ENCODE results near the gene TMEM250.
"Not testable (repeated sequence)": the region's sequence is repeated elsewhere in the genome, so short reads cannot be mapped to it uniquely, and the experiment has no call there.

TMEM250 gene

GRCh38 chr9:136101615-136102074 is 17.0 kb downstream of the TMEM250 start:
- H3K4me3 ChIP-seq (ENCODE audit: control insufficient read depth in 1 of 7, extremely low read depth in 1 of 7, insufficient read depth in 4 of 7, low read depth in 2 of 7, low read length in 6 of 7); POLR2A ChIA-PET; H3K9me3 ChIP-seq (ENCODE audit: control extremely low read depth in 1 of 5, control insufficient read depth in 4 of 5, insufficient read depth in 2 of 5, low read depth in 1 of 5, low read length in 4 of 5); H3K27ac ChIP-seq (ENCODE audit: insufficient read depth in 1 of 2, low read depth in 1 of 2, low read length in 2 of 2, poor library complexity in 1 of 2, severe bottlenecking in 2 of 2); DNase-seq; H3K27me3 ChIP-seq (replicated peaks in 2 of 5; ENCODE audit: control insufficient read depth in 4 of 5, insufficient read depth in 5 of 5, low read length in 4 of 5); H3K36me3 ChIP-seq (ENCODE audit: control insufficient read depth in 4 of 4, insufficient read depth in 4 of 4, low read length in 3 of 4): not testable (repeated sequence)
- peaks cover 0 to 47% (median 41%) of the 10 kb centered on the region in 4 experiments for H3K4me1 ChIP-seq (ENCODE audit: control extremely low read depth in 1 of 4, control insufficient read depth in 4 of 4, insufficient read depth in 4 of 4, low read length in 3 of 4)
- 99% methylated on average over 11 of the region's 27 CpGs for WGBS (ENCODE audit: insufficient coverage)
- CTCF ChIA-PET, result interaction anchor here (1.1 to 1.6 kb wide), 3 partner anchors 8 to 18 kb away, joined by 3 to 7 read pairs (median 4); no protein-coding TSS in a partner anchor

GRCh38 chr9:136100700-136101614 is 17.7 kb downstream of the TMEM250 start:
- no peak for DNase-seq
- H3K27ac ChIP-seq (ENCODE audit: insufficient read depth in 1 of 2, low read depth in 1 of 2, low read length in 2 of 2, poor library complexity in 1 of 2, severe bottlenecking in 2 of 2), result no peak overlapping the region
- H3K36me3 ChIP-seq (ENCODE audit: control insufficient read depth in 4 of 4, insufficient read depth in 4 of 4, low read length in 3 of 4), result no peaks in the 10 kb centered on the region
- no peaks in the 10 kb centered on the region for H3K9me3 ChIP-seq (ENCODE audit: control extremely low read depth in 1 of 5, control insufficient read depth in 4 of 5, insufficient read depth in 2 of 5, low read depth in 1 of 5, low read length in 4 of 5)
- POLR2A ChIA-PET, result no interaction called here
- peaks cover 0 to 45% (median 39%) of the 10 kb centered on the region in 4 experiments for H3K4me1 ChIP-seq (ENCODE audit: control extremely low read depth in 1 of 4, control insufficient read depth in 4 of 4, insufficient read depth in 4 of 4, low read length in 3 of 4)
- CTCF ChIA-PET, result interaction anchor here (1.1 to 1.6 kb wide), 4 partner anchors 9 to 19 kb away, joined by 3 to 7 read pairs (median 4); no protein-coding TSS in a partner anchor
- 85% methylated on average over 18 of the region's 30 CpGs for WGBS (ENCODE audit: insufficient coverage)
- H3K4me3 ChIP-seq (ENCODE audit: control insufficient read depth in 1 of 7, extremely low read depth in 1 of 7, insufficient read depth in 4 of 7, low read depth in 2 of 7, low read length in 6 of 7), result no peak overlapping the region
- no peaks in the 10 kb centered on the region for H3K27me3 ChIP-seq (replicated peaks in 2 of 5; ENCODE audit: control insufficient read depth in 4 of 5, insufficient read depth in 5 of 5, low read length in 4 of 5)

GRCh38 chr9:136099542-136099941 is 19.1 kb downstream of the TMEM250 start:
- no CpG with 5 or more reads among the region's 25 CpGs for WGBS (ENCODE audit: insufficient coverage)
- POLR2A ChIA-PET, result no interaction called here

GRCh38 chr9:136098844-136099243 is 19.8 kb downstream of the TMEM250 start:
- WGBS (ENCODE audit: insufficient coverage), result 8% methylated on average over 11 of the region's 14 CpGs
- Histone ChIP-seq H3K27me3 (replicated peaks in 2 of 5; ENCODE audit: control insufficient read depth in 4 of 5, insufficient read depth in 5 of 5, low read length in 4 of 5) (no peaks in the 10 kb centered on the region), H3K27ac (ENCODE audit: insufficient read depth in 1 of 2, low read depth in 1 of 2, low read length in 2 of 2, poor library complexity in 1 of 2, severe bottlenecking in 2 of 2) (no peak overlapping the region), H3K4me1 (ENCODE audit: control extremely low read depth in 1 of 4, control insufficient read depth in 4 of 4, insufficient read depth in 4 of 4, low read length in 3 of 4) (peaks cover 0 to 34% (median 29%) of the 10 kb centered on the region in 4 experiments), H3K9me3 (ENCODE audit: control extremely low read depth in 1 of 5, control insufficient read depth in 4 of 5, insufficient read depth in 2 of 5, low read depth in 1 of 5, low read length in 4 of 5) (no peaks in the 10 kb centered on the region), H3K36me3 (ENCODE audit: control insufficient read depth in 4 of 4, insufficient read depth in 4 of 4, low read length in 3 of 4) (no peaks in the 10 kb centered on the region), H3K4me3 (ENCODE audit: control insufficient read depth in 1 of 7, extremely low read depth in 1 of 7, insufficient read depth in 4 of 7, low read depth in 2 of 7, low read length in 6 of 7) (peak overlapping the region in 1 of 7 experiments; percentile 43)
- CTCF ChIA-PET, result interaction anchor here (4.3 kb wide), 1 partner anchor 23 kb away, joined by 19 read pairs; no protein-coding TSS in a partner anchor
- POLR2A ChIA-PET, result no interaction called here
- DNase-seq, result peak in 2 of 3 donors; percentile 47 to 61

More at GRCh38 chr9:136099542-136099941, 19.1 kb downstream of the TMEM250 start:
- Histone ChIP-seq H3K27ac (ENCODE audit: insufficient read depth in 1 of 2, low read depth in 1 of 2, low read length in 2 of 2, poor library complexity in 1 of 2, severe bottlenecking in 2 of 2) (no peak overlapping the region), H3K9me3 (ENCODE audit: control extremely low read depth in 1 of 5, control insufficient read depth in 4 of 5, insufficient read depth in 2 of 5, low read depth in 1 of 5, low read length in 4 of 5) (no peaks in the 10 kb centered on the region), H3K4me1 (ENCODE audit: control extremely low read depth in 1 of 4, control insufficient read depth in 4 of 4, insufficient read depth in 4 of 4, low read length in 3 of 4) (peaks cover 0 to 34% (median 28%) of the 10 kb centered on the region in 4 experiments), H3K4me3 (ENCODE audit: control insufficient read depth in 1 of 7, extremely low read depth in 1 of 7, insufficient read depth in 4 of 7, low read depth in 2 of 7, low read length in 6 of 7) (no peak overlapping the region), H3K27me3 (replicated peaks in 2 of 5; ENCODE audit: control insufficient read depth in 4 of 5, insufficient read depth in 5 of 5, low read length in 4 of 5) (no peaks in the 10 kb centered on the region), H3K36me3 (ENCODE audit: control insufficient read depth in 4 of 4, insufficient read depth in 4 of 4, low read length in 3 of 4) (no peaks in the 10 kb centered on the region)
- CTCF ChIA-PET, result interaction anchor here (0.7 kb wide), 1 partner anchor 10 kb away, joined by 4 read pairs; no protein-coding TSS in a partner anchor
- DNase-seq, result no peak

GRCh38 chr9:136098210-136098609 is 20.5 kb downstream of the TMEM250 start:
- POLR2A ChIA-PET, result no interaction called here
- H3K36me3 ChIP-seq (ENCODE audit: control insufficient read depth in 4 of 4, insufficient read depth in 4 of 4, low read length in 3 of 4), result no peaks in the 10 kb centered on the region
- H3K27me3 ChIP-seq (replicated peaks in 2 of 5; ENCODE audit: control insufficient read depth in 4 of 5, insufficient read depth in 5 of 5, low read length in 4 of 5), result no peaks in the 10 kb centered on the region
- H3K27ac ChIP-seq (ENCODE audit: insufficient read depth in 1 of 2, low read depth in 1 of 2, low read length in 2 of 2, poor library complexity in 1 of 2, severe bottlenecking in 2 of 2), result no peak overlapping the region
- CTCF ChIA-PET, result interaction anchor here (0.9 to 4.3 kb wide), 2 partner anchors 12 to 24 kb away, joined by 3 to 19 read pairs; no protein-coding TSS in a partner anchor
- no peak overlapping the region for H3K4me3 ChIP-seq (ENCODE audit: control insufficient read depth in 1 of 7, extremely low read depth in 1 of 7, insufficient read depth in 4 of 7, low read depth in 2 of 7, low read length in 6 of 7)
- no peaks in the 10 kb centered on the region for H3K9me3 ChIP-seq (ENCODE audit: control extremely low read depth in 1 of 5, control insufficient read depth in 4 of 5, insufficient read depth in 2 of 5, low read depth in 1 of 5, low read length in 4 of 5)
- H3K4me1 ChIP-seq (ENCODE audit: control extremely low read depth in 1 of 4, control insufficient read depth in 4 of 4, insufficient read depth in 4 of 4, low read length in 3 of 4), result peaks cover 0 to 38% (median 30%) of the 10 kb centered on the region in 4 experiments
- no peak for DNase-seq
- 73% methylated on average over 9 of the region's 11 CpGs for WGBS (ENCODE audit: insufficient coverage)

GRCh38 chr9:136096505-136097001 is 22.1 kb downstream of the TMEM250 start:
- H3K4me3 ChIP-seq (ENCODE audit: control insufficient read depth in 1 of 7, extremely low read depth in 1 of 7, insufficient read depth in 4 of 7, low read depth in 2 of 7, low read length in 6 of 7), result no peak overlapping the region
- peaks cover 0 to 6% (median 0%) of the 10 kb centered on the region in 4 experiments for H3K36me3 ChIP-seq (ENCODE audit: control insufficient read depth in 4 of 4, insufficient read depth in 4 of 4, low read length in 3 of 4)
- H3K27ac ChIP-seq (ENCODE audit: insufficient read depth in 1 of 2, low read depth in 1 of 2, low read length in 2 of 2, poor library complexity in 1 of 2, severe bottlenecking in 2 of 2), result no peak overlapping the region
- no peaks in the 10 kb centered on the region for H3K9me3 ChIP-seq (ENCODE audit: control extremely low read depth in 1 of 5, control insufficient read depth in 4 of 5, insufficient read depth in 2 of 5, low read depth in 1 of 5, low read length in 4 of 5)
- POLR2A ChIA-PET, result interaction anchor here (0.6 to 1.4 kb wide), 2 partner anchors 9 to 10 kb away, joined by 3 to 4 read pairs; no protein-coding TSS in a partner anchor
- peaks cover 0 to 43% (median 33%) of the 10 kb centered on the region in 4 experiments for H3K4me1 ChIP-seq (ENCODE audit: control extremely low read depth in 1 of 4, control insufficient read depth in 4 of 4, insufficient read depth in 4 of 4, low read length in 3 of 4)
- CTCF ChIA-PET, result interaction anchor here (1.0 to 4.3 kb wide), 4 partner anchors 10 to 130 kb away, joined by 3 to 19 read pairs (median 6); no protein-coding TSS in a partner anchor
- no peaks in the 10 kb centered on the region for H3K27me3 ChIP-seq (replicated peaks in 2 of 5; ENCODE audit: control insufficient read depth in 4 of 5, insufficient read depth in 5 of 5, low read length in 4 of 5)
- DNase-seq, result no peak
- WGBS (ENCODE audit: insufficient coverage), result 86% methylated on average over 1 of the region's 5 CpGs
